Measurements from ENCODE around the gene NRG4. TPM values are rescaled to one million over a fixed set of nuclear protein-coding genes. Genes with fewer than 3 reads are reported as not detected.

Gene NRG4
- total and polyA plus RNA-seq, 2 donors (not counting 3 experiments of a cell fraction or from before 2014, with no cell fraction given) = not detected

- intact Hi-C loops (cut with micrococcal nuclease) = no loop called here
Measured at GRCh38 chr15:76061700-76062099, 49.5 kb upstream of the NRG4 start.

More at GRCh38 chr15:76061700-76062099, 49.5 kb upstream of the NRG4 start:
- FAIRE-seq (no peak), DNase-seq (ENCODE audit: low read depth, low spot score) (no peak)
- Histone ChIP-seq H3K27ac (ENCODE audit: insufficient read depth, low read depth, low read length) (no peak overlapping the region), H3K9me3 (replicated peaks; ENCODE audit: control insufficient read depth, insufficient read depth, low read length) (no peaks in the 10 kb centered on the region), H3K4me2 (ENCODE audit: insufficient read depth, low read length) (no peak overlapping the region), H3K27me3 (ENCODE audit: control insufficient read depth in 2 of 2, insufficient read depth in 2 of 2, low read length in 2 of 2) (peaks cover 59 to 84% of the 10 kb centered on the region in 2 experiments), H4K20me1 (replicated peaks; ENCODE audit: control insufficient read depth, extremely low read depth, insufficient read depth, low read length) (no peaks in the 10 kb centered on the region), H3K9ac (replicated peaks; ENCODE audit: extremely low read depth, insufficient read depth, low read length) (no peak overlapping the region), H2AFZ (ENCODE audit: low read depth, low read length) (no peak overlapping the region), H3K79me2 (ENCODE audit: control insufficient read depth, insufficient read depth, low read length) (no peaks in the 10 kb centered on the region), H3K4me1 (ENCODE audit: control insufficient read depth, extremely low read depth, insufficient read depth, low read length) (peaks cover 8% of the 10 kb centered on the region), H3K9me1 (replicated peaks; ENCODE audit: control insufficient read depth, extremely low read depth, insufficient read depth, low read length) (no peaks in the 10 kb centered on the region), H3K4me3 (replicated peaks in 1 of 3; ENCODE audit: insufficient read depth in 1 of 3, low read depth in 1 of 3, low read length in 3 of 3) (no peak overlapping the region), H3K36me3 (ENCODE audit: control insufficient read depth in 2 of 2, extremely low read depth in 1 of 2, insufficient read depth in 2 of 2, low read length in 2 of 2) (no peaks in the 10 kb centered on the region)
- dilution Hi-C loops (cut with MboI; ENCODE audit: extremely low pct_ligation_motif_present, low sequenced_read_pairs) = no loop called here
- CTCF ChIA-PET = interaction anchor here (1.0 to 8.5 kb wide), 3 partner anchors 78 to 89 kb away, joined by 4 to 183 read pairs (median 5); no protein-coding TSS in a partner anchor
- POLR2A ChIA-PET = no interaction called here
- BruUV-seq (replicated peaks) = no TSS peak
- TF ChIP-seq FOS (IDR thresholded peaks at IDR 0.05; ENCODE audit: borderline replicate concordance, insufficient read depth, low read length) = no peak
- TF ChIP-seq POLR2AphosphoS5 (IDR thresholded peaks at IDR 0.05; ENCODE audit: insufficient read depth, low read depth, low read length) = no peak
- TF ChIP-seq GATA2 (IDR thresholded peaks at IDR 0.05; ENCODE audit: insufficient read depth, insufficient read length, low read depth, low read length) = no peak
- no peak for TF ChIP-seq MAX (IDR thresholded peaks at IDR 0.05; ENCODE audit: insufficient read depth, insufficient read length)
- TF ChIP-seq EZH2 (IDR thresholded peaks at IDR 0.05; ENCODE audit: borderline replicate concordance, low read depth, low read length, severe bottlenecking) = no peak
- TF ChIP-seq MYC (IDR thresholded peaks at IDR 0.05; ENCODE audit: low read depth, low read length) = no peak
- no peak for TF ChIP-seq CTCF (IDR thresholded peaks at IDR 0.05; ENCODE audit: extremely low read depth in 1 of 2, insufficient read depth in 1 of 2, low read depth in 1 of 2, low read length in 2 of 2)
- TF ChIP-seq POLR2A (IDR thresholded peaks at IDR 0.05; ENCODE audit: low read depth, low read length) = no peak
- TF ChIP-seq JUN (IDR thresholded peaks at IDR 0.05; ENCODE audit: borderline replicate concordance, insufficient read depth, insufficient read length, low read depth) = no peak
